ENCODE measurements around the gene CCDC57. TPM values are rescaled to one million over a fixed set of nuclear protein-coding genes. Genes with fewer than 3 reads are reported as not detected.

Gene CCDC57
- total RNA-seq, 1 experiment from 2014 or later = 4.7 TPM

- no peak for DNase-seq (ENCODE audit: low spot score)
These were observed 23.1 kb upstream of the CCDC57 start for GRCh38 chr17:82235775-82236141.

DNA sequence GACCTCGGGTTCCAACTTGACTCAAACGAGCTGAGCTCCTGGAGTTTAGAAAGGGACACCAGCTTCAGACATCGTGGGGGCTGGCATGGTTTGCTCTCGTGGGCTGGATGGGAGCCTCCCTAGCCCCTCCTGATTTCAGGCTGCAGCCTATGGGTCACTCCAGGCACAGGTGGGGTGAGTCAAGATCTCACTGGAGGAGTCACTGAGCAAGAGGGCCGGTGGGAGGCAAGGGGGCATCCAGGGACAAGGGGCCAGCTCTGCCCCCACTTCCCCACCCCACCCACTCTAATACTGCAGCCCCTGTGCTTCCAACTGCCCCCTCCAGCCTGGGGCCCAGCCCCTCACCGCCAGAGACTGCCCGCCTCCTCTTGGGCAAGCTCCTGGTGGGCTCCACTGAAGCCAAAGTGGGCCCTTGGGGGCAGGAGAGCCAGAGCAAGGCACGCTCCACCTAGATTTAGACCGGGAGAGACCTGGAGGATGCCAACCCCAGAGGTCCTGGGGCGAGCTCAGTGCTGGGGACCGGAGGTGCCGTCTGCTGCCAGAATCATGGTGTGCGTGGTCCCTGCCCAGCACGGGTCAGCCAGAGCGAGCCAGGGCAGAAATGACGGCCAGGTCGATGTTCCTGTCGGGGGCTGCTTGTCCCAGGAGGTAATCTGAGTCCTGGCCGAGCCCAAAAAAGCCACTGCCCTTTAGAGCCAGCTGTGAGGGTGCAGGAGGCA lies 22.6 kb upstream of the CCDC57 start:
- no peak for DNase-seq (ENCODE audit: low spot score)

- DNase-seq (ENCODE audit: low spot score) = no peak
These were observed 21.8 kb upstream of the CCDC57 start for GRCh38 chr17:82234211-82235055.

- no peak for DNase-seq (ENCODE audit: low spot score)
These were observed 20.5 kb upstream of the CCDC57 start for GRCh38 chr17:82232876-82233785.

DNA sequence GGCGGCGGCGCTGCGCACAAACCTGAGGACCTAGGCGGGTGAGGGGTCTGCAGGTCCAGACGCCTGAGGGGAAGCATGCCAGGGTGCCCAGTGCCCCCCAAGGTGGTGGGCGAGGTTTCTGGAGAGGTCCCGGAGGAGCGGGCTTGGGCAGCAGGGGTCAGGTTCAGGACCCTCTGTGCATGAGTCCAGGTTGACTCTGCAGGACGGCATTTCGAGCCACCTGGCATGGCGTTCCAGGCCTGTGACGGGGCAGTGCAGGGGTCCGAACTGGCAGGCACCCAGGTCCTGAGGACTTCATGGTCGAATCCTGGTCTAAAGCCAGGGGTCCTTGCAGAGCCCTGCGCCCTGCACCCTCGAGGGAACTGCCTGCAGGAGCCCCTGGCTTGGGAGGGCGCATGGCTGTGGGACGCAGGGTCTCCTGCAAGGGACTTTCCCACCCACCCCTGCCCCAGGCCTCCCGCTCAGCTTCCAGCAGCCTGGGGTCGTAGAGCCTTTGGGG lies 19.7 kb upstream of the CCDC57 start:
- no peak for DNase-seq (ENCODE audit: low spot score)

DNA sequence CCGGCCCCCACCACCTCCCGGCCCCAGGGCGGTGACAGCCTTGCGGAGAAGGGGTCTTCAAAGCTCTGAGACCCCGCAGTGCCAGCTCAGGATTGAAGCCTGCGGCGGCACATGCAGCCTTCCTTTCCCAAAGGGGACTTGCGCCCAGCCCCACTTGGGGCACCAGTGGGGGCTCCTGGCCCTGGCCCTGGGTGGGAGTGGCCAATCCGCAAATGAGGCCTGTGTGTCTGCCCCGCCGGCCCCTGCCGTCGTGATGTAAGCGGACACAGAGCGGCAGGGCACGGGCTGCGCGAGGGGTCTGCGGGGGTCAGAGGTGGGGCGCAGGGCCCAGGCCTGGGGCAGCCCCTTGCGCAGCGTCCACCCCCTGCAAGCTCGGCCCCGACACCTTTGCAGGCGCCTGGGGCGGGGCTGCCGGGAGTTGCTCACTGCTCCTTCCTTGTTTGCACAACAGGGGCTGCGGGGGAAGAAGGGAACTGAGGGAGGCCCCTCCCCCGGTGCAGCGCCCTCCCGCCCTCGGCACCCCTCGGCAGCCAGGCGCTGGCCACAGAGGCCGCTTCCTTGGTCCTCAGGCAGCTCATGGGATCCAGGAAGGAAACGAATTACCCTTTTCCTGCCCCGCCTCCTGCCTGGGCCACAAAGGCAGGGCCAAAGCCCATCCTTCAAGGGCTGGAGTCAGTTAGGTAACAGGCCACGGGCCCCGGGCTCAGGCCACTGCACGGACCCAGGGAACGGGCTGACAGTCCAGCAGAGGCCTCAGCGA lies 19.1 kb upstream of the CCDC57 start:
- peak; percentile 71 for DNase-seq (ENCODE audit: low spot score)

- no peak for DNase-seq (ENCODE audit: low spot score)
These were observed 18.6 kb upstream of the CCDC57 start for GRCh38 chr17:82231312-82231561.

GRCh38 chr17:82230609-82231311 lies 18.1 kb upstream of the CCDC57 start:
- DNase-seq (ENCODE audit: low spot score) = peak; percentile 82

DNA sequence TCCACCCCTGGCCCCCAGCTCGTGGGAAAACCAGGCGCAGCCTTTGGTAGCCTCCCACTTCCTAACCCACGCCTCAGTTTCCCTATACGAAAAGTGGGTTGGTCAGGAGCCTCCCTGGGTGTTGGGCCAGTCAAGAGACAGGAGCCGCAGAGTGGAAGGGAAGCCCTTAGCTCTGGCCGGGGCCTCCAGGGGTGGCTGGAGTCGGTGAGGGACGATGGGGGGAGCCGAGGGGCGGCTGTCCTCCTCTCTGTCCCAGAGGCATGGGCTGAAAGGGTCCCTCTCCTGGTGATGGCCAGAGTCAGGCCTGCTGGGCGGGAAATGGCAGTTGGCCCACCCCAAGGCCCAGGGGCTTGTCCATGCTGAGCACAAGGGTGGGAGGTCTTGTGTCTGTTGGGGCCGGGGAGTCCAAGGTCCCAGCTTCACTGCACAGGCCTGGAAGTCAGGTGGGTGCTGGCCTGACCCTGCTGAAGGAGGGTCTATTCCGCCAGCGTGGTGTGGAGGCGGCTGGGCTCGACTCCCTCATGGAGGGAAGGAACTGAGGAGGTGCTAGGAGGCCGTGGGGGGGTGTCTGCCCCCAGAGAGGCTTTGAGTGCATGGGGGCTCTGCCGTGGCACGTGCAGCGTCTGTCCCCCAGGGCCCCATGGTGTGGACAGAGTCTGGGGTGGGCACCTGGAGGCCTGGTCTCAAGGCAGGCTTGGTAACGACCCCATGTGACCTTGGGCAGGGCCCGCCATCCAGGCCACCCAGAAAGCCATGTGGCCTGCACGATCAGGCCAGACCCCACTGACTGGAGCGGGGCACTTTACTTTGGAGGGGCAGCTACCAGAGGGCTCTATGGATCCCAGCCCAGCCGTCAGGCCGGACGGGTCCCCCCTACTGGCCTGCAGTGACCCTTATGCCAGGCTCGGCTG lies 17.3 kb upstream of the CCDC57 start:
- no peak for DNase-seq (ENCODE audit: low spot score)

DNA sequence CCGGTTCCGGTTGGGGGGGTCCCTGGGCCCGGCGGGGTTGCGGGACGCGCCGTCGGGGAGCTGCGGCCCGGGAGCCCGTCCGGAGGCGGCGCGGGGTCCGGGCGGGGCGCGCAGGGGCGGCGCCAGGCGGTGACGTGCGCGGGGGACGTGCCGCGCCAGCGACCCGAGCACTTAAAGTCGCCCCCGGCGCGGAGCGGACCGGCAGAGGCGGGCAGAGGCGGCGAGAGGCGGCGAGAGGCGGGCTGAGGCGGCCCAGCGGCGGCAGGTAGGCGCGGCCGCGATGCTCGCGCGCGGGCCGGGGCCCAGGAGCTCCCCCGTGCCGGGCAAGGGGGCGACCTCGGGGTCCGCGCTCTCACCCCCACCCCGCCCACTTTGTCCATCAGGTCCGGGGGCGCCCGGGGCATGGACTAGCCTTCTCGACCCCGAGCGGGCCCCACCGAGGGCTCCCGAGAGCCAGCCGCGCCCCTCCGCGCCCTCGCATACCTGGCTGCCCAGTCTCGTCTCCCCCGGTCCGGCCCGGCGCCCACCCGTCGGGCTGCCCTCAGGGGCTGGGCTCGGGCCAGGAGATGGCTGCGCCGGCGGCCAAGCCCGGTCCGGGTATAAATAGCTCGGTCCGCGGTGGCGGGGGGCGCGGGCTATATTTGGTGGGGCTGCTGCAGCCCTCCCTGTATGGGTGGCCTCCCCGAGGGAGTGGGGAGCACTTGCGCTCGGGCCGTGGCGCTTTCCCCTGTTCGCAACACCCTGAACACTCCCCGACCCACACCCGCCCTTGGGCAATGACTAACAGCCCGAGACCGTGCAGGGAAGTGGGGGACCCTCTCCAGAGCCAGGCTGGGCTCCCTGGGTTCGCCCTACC lies 16.4 kb upstream of the CCDC57 start, which contains the start of gene SLC16A3:
Gene SLC16A3, plus strand, starts transcription at position 201 of the 856 bp plus-strand sequence. CDS start 6,967 bp downstream, outside the sequence.
- no peak for DNase-seq (ENCODE audit: low spot score)

DNA sequence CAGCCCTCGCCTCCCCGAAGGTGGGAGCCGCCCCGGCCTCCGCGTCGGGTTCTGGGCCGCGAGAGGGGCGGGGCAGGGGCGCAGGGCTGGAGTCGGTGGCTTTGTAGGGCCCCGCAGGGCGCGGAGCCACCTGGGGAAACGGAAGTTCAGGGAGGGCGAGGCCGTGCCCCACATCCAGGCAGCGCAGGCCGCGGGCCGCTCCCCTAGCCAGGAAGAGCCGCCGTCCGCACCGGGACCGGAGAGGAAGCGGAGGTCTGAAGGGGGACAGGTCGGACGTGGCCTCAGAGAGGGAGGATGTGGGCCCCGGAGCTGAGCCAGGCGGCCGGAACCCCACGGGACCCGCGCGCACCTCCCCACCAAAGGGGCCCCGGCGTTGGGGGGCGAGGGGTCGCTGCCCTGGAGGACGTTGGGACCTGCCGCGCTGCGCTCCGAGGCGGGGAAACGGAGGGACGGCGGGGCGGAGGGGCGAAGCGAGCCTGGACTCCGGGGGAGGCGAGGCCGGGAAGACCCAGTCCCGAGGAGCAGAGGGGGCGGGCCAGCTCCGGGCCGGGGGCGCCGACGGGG lies 15.7 kb upstream of the CCDC57 start:
- no peak for DNase-seq (ENCODE audit: low spot score)

- no peak for DNase-seq (ENCODE audit: low spot score)
These were observed 15.1 kb upstream of the CCDC57 start for GRCh38 chr17:82227629-82228277.

DNA sequence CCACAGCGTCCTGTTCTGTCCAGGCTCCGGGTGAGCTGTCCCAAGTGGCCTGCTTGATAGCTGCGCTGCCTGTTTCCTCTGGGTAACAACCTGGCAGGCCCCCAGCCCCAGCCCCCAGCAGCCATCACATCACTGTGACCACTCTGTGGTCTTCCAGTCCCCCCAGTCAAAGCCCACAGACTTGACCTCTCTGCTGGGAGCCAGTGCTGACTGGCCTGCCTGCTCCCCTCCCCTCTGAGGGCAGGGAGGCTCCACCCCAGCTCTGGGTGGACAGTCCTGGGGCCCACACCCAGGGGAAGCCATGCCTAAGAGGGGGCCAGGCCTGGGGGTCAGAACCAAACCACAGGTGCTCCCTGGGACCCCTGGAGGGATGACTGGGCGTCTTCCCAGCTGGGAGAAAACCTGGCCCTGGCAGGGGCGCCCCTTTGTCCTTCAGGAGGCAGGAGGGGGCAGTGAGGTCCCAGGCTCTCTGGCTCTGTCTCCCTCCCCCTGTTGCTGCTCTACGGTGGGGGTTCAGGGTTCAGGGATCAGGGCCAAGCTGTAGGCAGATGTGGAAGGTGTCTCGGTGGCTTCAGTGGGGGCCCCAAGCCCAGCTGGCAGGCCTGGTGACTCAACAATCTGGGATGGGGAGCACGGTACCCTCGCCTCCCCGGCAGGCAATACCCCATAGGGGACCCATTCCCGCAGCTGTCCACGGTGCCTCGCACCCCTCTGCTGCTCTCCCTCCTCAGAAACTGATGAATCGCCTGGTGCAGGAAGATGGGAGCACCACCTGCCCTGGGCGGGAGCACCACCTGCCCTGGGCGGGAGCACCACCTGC lies 14.4 kb upstream of the CCDC57 start:
- no peak for DNase-seq (ENCODE audit: low spot score)

DNA sequence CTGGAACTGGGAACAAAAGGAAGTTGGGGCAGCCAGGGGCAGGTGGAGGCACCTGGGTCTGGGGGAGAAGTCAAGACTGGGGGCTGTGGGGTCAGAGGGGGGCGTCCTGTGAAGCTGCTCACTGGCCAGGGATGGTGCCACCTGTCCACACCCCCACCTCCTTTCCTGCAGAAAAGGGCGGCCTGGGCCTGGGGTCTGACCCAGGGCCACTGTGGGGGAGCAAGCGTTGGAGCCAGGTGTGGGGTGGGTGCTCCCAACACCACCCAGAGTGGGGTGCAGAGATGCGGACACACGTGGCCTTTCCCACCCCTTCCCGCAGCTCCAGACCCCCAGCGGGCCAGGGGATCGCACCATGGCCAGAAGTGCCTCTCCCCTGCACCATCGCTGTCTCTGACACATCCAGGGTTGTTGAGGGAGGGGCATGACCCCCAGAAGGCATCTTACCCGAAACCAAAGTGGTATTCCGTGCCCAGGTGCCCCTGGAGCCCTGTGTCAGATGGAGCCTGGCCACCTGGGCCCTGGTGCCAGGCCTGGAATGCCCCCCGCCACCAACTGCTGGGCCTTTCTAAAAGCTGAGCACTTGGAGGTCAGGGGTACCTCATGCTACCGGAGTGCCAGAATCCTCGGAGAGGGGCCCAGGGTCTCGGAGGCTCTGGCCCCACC lies 13.6 kb upstream of the CCDC57 start:
- no peak for DNase-seq (ENCODE audit: low spot score)

DNA sequence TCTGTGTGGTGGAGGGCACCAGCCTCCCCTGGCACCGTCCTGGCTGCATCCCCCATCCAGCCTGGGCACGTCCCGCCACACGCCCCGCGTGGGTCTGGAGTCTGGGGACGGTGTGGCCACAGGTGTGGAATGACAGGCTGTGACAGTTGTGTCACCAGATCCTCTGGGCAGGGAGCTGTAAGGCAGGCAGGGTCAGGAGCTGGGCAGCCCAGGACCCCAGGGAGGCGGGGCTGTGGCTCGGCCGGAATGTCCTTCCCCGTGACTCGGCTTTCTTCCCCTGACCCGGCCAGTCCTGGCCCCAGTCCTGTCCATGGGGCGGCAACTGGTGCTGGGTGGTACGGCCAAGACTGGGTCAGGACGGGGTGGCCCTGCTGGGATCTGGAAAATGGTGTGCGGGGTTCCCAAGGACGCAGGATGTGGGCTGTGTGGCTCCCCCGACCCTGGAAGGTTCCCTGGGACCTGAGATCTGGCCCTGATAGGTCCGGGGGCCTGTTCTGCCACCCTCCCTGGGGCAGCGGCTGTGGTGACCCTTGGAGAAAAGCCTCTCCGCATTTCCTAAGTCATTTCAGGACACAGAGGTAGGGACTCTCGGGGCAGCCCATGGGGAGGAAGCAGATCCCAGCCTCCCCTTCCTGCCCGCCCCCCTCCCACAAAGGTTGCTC lies 12.9 kb upstream of the CCDC57 start:
- no peak for DNase-seq (ENCODE audit: low spot score)

DNA sequence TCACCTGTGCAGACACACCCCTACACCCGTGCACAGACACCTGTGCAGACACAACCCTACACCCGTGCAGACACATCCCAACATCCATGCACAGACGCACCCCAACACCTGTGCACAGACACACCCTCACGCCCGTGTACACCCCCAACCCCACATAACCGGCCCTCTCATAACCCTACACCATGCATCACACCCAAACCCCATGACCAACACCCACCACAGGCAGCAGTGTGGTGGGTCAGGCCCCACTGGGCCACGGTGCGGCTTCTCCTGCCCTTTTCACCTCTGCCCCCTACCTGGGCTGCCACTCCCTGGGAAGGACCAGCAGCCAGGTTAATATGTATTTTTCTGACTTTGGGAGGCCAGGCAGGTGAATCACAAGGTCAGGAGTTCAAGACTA lies 12.0 kb upstream of the CCDC57 start:
- DNase-seq (ENCODE audit: low spot score) = no peak

Measured in H4 (cell line).